ENCODE results near the gene CNNM2. TPM values are rescaled to one million over a fixed set of nuclear protein-coding genes. Genes with fewer than 3 reads are reported as not detected.
A peak's percentile ranks its signal among the peaks of the same experiment; 100 is the strongest.

Gene CNNM2
- total RNA-seq, 1 experiment from 2014 or later = 23.5 TPM

GRCh38 chr10:103072891-103073290 is 154.8 kb downstream of the CNNM2 start:
- H3K27me3 Mint-ChIP-seq (ENCODE audit: low read depth) = no peaks in the 10 kb centered on the region
- no peak for ATAC-seq
- H3K4me3 Mint-ChIP-seq = no peak overlapping the region
- H3K27ac Mint-ChIP-seq = no peak overlapping the region
- H3K36me3 Mint-ChIP-seq = peaks cover 12% of the 10 kb centered on the region
- POLR2A ChIA-PET = no interaction called here
- peaks cover 10% of the 10 kb centered on the region; the same call in 1 of the 2 replicates for H3K4me1 Mint-ChIP-seq
- TF ChIP-seq TP53 (CRISPR knock-in tag; IDR thresholded peaks at IDR 0.05) (no peak), ZNF512 (CRISPR knock-in tag; IDR thresholded peaks at IDR 0.05; ENCODE audit: borderline replicate concordance) (no peak), ZNF219 (CRISPR knock-in tag; IDR thresholded peaks at IDR 0.05; ENCODE audit: borderline replicate concordance) (no peak), JAZF1 (CRISPR knock-in tag; IDR thresholded peaks at IDR 0.05) (no peak)
- DNase-seq (ENCODE audit: low spot score) = no peak
- H3K9me3 Mint-ChIP-seq = no peaks in the 10 kb centered on the region
- CTCF ChIA-PET = interaction anchor here (1.1 to 2.6 kb wide), 4 partner anchors 9 to 172 kb away, joined by 3 to 21 read pairs (median 9); partner anchors contain the start of gene CNNM2

- H3K4me1 Mint-ChIP-seq = peaks cover 4% of the 10 kb centered on the region; the same call in 1 of the 2 replicates
- ChIA-PET CTCF (interaction anchor here (1.1 to 3.6 kb wide), 5 partner anchors 120 to 363 kb away, joined by 3 to 25 read pairs (median 6); partner anchors contain the start of genes ARL3 and CNNM2), POLR2A (no interaction called here)
- no peaks in the 10 kb centered on the region for H3K9me3 Mint-ChIP-seq
- H3K27ac Mint-ChIP-seq = no peak overlapping the region
- H3K27me3 Mint-ChIP-seq (ENCODE audit: low read depth) = no peaks in the 10 kb centered on the region
- no peak for TF ChIP-seq ATF1 (CRISPR knock-in tag; IDR thresholded peaks at IDR 0.05)
- TF ChIP-seq FOXJ3 (CRISPR knock-in tag; IDR thresholded peaks at IDR 0.05; ENCODE audit: borderline replicate concordance) = no peak
- TF ChIP-seq AR (CRISPR knock-in tag; IDR thresholded peaks at IDR 0.05) = no peak
- TF ChIP-seq ATF3 (CRISPR knock-in tag; conservative IDR thresholded peaks at IDR 0.05) = no peak
- no peak for TF ChIP-seq MYBL2 (CRISPR knock-in tag; IDR thresholded peaks at IDR 0.05)
- TF ChIP-seq NFATC4 (CRISPR knock-in tag; IDR thresholded peaks at IDR 0.05) = no peak
- TF ChIP-seq SMAD3 (CRISPR knock-in tag; IDR thresholded peaks at IDR 0.05; ENCODE audit: borderline replicate concordance) = no peak
- no peak for TF ChIP-seq TEAD4 (CRISPR knock-in tag; IDR thresholded peaks at IDR 0.05)
- no peak for TF ChIP-seq HMGXB4 (CRISPR knock-in tag; IDR thresholded peaks at IDR 0.05)
- no peak overlapping the region for H3K4me3 Mint-ChIP-seq
- H3K36me3 Mint-ChIP-seq = peaks cover 15% of the 10 kb centered on the region
- no peak for DNase-seq (ENCODE audit: low spot score)
- ATAC-seq = no peak
Observed at GRCh38 chr10:103077020-103077419, 158.9 kb downstream of the CNNM2 start.

GRCh38 chr10:103077491-103078308 is 159.6 kb downstream of the CNNM2 start:
- Mint-ChIP-seq H3K4me3 (no peak overlapping the region), H3K9me3 (no peaks in the 10 kb centered on the region), H3K4me1 (peaks cover 4% of the 10 kb centered on the region; the same call in 1 of the 2 replicates), H3K36me3 (peaks cover 15% of the 10 kb centered on the region), H3K27me3 (ENCODE audit: low read depth) (no peaks in the 10 kb centered on the region), H3K27ac (peak overlapping the region; percentile 71; the same call in 1 of the 2 replicates)
- ChIA-PET POLR2A (no interaction called here), CTCF (interaction anchor here (0.8 to 1.4 kb wide), 4 partner anchors 160 to 364 kb away, joined by 3 to 11 read pairs (median 4); partner anchors contain the start of genes ARL3 and CNNM2)
- no peak for TF ChIP-seq SMAD4 (CRISPR knock-in tag; IDR thresholded peaks at IDR 0.05)
- no peak for DNase-seq (ENCODE audit: low spot score)
- ATAC-seq = no peak

Data from WTC11 (cell line).